HG03521 (cell line): Measurements from ENCODE around the gene CDRT15.
"Not testable (repeated sequence)": the region's sequence is repeated elsewhere in the genome, so short reads cannot be mapped to it uniquely, and the experiment has no call there.

Experiments used
- ATAC-seq: cut with Tn5 transposase; IDR thresholded peaks from one replicate; pipeline ENCODE4 v1.9.1; 2021; ENCODE audit warnings: mild to moderate bottlenecking, moderate library complexity; ENCODE audit not compliant: unreplicated experiment

CDRT15 gene

DNA sequence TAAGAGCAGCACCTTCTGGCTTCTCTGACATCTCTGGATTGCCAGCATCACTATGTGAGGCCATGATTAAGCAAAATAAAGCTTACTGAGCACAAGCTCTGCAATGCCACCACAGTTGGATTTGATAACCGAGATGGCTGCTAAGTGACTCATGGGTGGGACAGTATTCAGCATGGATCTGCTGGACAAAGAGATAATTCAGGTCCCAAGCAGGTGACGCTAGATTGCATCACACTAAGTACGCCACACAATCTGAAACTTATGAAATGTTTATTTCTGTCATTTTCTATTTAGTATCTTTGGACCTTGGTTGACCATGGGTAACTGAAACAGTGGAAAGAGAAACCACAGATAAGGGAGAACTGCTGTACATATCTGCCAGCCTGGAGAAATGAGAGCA, 27.4 kb downstream of the CDRT15 start:
- no peak for ATAC-seq

DNA sequence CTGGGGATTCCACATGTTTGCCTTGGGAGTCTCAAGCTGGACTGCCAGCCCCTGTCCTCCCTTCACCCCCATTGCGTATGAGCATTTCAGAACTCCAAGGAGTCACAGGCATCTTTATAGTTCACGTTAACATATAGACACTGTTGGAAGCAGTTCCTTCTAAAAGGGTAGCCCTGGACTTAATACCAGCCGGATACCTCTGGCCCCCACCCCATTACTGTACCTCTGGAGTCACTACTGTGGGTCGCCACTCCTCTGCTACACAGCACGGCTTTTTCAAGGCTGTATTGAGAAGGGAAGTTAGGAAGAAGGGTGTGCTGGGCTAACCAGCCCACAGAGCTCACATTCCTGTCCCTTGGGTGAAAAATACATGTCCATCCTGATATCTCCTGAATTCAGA, 28.9 kb downstream of the CDRT15 start:
- no peak for ATAC-seq

DNA sequence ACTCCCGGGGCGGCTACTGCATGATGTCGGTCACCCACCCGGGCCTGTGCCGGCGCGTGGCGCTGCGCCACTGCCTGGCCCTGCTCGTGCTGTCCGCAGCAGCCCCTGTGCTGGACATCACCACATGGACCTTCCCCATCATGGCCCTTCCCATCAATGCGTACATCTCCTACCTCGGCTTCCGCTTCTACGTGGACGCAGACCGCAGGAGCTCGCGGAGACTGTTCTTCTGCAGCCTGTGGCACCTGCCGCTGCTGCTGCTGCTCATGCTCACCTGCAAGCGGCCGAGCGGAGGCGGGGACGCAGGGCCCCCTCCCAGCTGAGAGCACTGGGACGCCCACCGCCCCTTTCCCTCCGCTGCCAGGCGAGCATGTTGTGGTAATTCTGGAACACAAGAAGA, 29.8 kb downstream of the CDRT15 start:
- no peak for ATAC-seq

DNA sequence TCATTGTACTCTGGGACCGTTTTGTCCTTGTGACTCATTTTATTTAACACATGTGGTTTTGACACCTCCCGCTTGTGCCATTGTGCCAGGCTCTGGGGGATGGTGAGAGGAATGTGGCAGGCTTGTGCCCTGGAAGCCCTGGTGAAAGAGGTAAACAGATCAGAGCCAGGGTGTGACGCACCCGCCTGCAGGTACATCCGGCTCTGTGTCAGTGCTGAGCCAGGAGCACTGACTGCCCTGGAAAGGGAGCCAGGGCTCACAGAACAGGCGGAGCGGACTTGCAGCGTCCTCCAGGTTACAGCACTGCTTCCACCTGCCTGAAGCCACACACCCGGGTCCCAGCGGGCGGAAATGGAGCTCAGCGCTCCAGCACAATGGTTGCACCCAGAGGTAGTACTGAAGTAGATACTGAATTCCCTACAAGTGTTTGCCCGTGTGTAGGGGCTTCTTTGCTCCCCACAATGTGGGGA, 30.6 kb downstream of the CDRT15 start:
- no peak for ATAC-seq

DNA sequence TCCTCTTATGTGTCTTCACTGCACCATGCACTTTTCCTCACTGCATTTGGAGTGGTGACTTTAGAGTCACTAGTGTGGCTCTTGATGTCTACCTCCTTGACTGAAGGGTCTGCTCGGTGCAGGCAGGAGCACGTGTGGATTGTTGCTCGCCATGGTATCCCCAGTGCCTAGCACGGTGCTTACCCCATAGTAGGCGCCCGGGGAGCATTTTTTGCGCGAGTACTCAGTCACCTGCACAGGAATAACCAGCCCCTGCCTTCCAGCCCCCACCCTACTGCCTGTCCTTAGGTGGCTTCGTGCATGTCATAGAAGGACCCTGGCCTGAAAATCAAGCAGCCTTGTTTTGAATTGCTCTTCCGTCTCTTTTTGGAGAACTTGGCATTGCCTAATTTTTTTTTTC, 31.3 kb downstream of the CDRT15 start:
- ATAC-seq, result no peak

DNA sequence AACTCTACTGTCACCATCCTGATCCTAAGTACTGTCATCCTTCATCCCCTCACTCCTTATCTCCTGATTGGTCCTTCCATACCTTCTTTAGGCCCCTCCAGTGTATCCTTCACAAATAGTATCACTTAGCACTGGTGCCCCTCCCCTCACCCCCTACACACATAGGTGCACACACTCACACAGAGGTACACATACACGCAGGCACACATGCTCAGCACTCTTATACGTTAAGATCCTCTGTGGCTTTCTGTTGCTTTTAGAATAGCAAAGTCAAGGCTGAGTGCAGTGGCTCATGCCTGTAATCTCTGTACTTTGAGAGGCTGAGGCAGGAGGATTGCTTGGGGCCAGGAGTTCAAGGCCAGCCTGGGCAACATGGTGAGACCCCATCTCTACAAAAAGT, 32.1 kb downstream of the CDRT15 start:
- no peak for ATAC-seq

DNA sequence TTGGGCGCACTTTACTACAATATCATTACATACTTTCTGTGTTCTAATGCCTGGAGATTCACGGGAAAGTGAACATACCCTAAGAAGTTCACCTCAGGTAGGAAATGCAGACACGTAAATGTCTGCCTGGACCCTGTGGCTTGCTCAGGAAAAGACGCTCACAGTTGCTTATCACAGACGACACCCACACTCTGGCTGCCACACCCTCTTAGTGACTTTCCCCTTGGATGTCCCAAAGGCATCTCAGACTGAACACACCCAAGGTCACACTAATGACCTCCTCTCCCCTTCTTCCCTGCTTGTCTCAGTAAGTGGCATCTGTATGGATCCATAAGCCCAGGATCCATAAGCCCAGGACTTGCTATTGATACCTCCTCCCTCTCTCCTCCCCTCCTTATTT, 32.6 kb downstream of the CDRT15 start:
- no peak for ATAC-seq

DNA sequence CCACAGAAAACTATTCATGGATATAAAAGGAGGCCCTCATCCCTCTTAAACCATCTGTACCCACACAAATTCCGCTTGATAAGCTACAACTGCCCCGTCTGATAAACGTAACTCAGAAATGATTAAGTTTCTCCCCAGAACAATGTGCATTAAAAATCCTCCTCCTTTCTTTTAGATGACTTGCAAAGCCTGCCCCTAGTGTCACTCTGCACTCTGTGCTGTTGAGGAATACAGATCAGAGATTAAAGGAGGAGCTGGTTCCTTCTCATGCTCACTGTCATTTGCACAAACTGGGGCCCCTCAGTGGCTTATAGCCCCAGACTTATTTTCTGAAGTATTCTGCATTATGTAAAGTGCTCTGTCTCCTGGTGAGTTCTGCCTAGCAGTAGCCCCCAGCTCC, 33.3 kb downstream of the CDRT15 start:
- no peak for ATAC-seq

DNA sequence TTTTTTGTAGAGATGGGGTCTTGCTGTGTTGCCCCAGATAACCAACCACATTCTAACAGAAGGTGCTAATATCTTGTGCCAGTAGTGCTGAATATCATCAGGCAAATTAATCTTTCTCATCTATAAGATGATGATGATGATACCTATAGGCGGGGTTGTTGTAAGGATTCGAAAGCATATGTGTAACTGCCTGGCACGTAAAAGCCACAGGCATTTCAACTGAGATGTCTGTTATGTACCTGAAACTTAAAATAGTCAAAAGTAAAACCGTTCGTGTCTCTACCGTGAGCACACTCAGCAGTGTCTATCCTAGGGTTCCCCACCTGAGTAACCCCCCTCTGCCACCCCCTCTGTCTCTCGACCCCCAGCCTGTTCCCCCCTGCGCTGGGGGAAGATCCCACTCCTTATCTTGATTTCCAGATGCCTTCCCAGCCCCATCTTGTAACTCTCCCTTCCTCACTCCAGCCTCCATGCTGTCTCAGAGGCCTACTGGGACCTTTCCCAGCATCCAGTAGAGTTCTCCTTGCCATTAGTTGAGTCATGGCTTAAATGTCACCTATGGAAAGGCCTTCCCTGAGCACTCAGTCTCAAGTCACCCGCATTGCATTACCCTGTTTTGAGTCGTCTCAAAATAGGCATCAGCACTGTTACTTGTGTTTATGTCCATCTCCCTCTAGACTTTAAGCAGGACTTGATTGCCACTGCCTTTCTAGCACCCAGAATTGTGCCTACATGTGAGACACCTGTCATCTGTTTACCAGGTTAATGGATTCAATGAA, 34.1 kb downstream of the CDRT15 start:
- no peak for ATAC-seq

DNA sequence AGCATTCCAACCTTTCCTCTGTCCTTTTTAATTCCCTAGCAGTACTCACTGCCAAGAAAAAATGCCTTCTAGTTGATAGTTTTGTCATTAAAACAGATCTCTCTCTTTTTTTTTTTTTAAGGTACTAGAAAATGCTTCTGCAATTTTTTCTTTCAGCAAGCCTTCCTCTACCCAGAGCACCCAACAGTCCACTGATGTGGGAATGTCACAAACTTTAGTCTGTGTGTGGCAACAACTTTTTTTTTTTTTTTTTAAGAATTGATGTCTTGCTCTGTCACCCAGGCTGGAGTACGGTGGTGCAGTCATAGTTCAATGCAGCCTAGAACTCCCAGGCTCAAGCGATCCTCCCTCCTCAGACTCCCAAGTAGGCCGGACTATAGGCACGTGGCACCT, 34.7 kb downstream of the CDRT15 start:
- ATAC-seq, result no peak

DNA sequence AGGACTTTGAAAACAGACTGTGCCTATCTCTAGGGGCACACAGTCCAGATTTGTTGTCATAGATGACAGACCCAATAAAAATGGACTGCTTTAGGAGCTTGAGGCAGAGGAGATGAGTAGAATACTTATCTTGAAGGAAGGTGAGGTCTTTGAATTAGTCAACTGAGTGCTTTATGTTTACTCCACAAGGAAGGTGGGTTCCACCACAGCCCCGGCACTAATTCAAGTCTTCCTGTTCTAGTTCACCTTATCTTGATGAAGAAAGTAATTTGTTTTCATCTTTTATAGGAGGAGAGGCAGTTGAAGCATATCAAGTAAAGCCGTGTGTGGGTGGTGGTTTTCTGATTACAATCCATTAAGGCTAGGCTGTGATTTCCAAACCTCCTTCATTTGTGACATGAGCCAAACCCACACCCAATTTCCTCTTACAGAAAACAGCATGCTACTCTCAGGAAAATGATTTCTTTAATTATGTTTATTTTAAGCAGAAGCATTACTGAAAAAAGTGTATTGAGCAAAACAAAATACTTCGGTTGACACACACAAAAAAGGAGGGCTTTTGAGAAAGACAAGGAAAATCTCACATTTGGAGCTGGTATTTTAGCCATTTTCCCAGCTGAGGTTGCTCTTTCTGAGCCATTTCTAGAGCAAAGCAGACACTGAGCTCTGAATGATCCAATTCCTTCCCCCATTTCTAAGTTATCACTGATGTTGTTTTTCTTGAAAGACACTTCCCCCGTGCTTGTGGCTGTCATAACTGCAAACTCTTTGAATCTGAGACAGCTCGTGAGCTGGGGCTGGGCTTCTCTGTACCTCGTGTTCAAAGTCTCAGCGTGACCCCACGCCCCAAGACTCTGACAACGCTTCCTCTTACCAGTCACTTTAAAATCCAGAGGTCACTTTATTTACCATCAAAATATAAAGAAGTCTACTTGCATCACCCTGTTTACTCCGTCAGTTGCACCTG, 35.4 kb downstream of the CDRT15 start:
- no peak for ATAC-seq

DNA sequence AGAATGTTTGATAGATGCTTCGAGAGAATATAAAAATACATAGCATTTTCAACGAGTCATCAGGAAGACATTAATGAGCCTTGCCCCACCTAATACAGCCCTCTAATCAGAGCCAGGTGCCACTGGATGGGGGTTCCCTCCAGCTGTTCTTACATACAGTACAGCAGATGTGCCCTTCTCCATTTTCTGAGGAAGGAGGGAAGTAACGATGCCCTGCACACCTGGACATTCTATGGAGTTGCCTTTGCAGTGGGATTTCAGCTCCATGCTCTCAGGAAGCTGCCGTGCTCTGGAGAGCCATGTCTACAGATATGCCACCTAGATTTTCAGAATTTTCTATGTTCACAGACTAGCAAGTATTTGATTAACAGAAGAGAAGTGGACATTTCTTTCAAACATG, 36.3 kb downstream of the CDRT15 start:
- ATAC-seq, result no peak

DNA sequence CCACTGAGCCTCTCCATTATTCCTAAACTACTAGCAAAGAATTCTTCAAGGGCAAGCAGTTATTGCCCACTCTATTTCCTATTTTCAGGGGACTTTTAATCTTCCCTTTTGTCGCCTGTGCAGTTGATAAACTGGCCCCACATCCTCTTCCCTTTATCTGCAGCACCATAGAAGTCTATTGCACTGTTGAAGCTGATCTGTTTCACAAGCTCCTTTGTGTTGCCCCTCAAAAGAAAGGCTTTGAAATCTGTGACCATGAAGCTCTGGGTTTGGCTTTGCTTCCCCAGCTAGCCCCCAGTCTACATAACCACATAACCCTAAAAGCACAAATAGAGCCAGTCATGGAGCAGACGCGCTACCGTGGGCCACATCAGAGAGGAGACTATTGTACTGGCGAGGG, 37.1 kb downstream of the CDRT15 start:
- no peak for ATAC-seq

DNA sequence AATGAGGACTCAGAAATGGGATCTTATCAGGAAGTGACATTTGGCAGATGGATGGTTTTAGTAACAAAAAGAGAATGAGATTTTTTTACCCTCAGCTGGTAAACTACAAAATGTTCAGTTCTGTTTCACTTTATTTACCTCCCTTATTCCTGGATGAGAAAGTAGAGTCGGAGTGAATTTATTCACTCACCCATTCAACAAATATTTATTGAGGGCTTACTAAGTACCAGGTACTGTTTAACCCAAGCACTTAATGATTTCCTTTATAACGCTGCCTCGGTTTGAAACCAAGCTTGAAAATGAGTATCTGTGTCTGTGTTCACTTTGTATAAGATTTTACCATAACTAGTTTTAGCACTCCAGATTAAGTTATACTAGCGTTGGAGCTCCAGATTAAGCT, 38.1 kb downstream of the CDRT15 start:
- ATAC-seq, result no peak

DNA sequence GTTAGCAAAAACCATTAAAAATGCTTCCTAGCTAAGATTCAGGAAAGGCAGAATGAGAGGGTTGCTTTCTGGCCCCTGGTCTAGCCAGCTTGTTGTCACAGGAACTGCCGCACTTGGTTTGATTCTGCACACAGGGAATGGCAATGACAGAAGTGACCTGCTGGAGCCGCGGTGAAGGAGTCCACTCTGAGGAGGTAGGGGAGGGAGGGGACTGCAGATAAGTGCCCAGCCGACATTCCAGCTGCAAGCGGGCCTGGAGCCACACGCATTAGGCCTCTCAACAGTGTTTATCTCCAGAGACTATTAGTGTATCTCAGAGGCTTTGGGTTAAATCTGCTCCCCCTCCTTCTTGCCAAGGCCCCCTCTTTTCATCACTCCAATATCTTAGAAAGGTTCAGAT, 38.6 kb downstream of the CDRT15 start:
- no peak for ATAC-seq

DNA sequence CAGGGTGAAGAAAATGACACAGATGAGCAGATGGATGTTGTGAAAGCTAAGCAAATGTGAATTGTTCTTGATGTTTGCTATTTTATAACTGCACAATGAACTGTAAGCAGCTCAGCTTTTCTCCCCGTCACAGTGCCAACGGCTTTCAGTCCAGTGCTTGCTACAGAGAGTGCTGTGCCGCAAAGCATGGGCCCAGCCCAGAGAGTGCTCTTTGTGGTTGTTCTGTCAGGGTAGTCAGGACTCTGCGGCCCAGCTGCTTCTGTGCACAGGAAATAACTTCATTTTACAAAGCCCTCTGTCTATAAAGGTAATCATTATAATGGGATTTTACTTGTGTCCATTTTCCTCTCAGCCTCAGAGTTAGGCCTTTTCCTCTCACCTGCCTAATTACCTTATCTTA, 39.1 kb downstream of the CDRT15 start:
- no peak for ATAC-seq

DNA sequence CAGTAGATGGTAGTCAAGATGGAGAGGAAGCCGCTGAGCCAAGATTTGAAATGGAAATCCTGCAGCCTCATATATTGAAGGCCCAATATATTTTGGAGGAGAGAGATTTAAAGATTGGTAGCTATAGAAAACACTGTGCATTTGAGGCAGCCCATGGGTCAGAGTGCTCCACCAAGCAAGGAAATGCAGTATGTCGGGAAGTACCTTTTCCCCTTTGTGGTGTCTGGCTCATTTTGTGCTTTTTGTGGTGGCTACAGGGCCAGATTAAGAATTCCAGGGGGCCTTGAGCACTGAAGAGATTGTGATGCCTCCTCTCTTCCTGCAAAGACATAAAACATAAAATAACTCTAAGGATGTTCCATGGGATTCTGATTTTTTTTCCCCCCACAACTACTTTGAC, 39.6 kb downstream of the CDRT15 start:
- no peak for ATAC-seq

DNA sequence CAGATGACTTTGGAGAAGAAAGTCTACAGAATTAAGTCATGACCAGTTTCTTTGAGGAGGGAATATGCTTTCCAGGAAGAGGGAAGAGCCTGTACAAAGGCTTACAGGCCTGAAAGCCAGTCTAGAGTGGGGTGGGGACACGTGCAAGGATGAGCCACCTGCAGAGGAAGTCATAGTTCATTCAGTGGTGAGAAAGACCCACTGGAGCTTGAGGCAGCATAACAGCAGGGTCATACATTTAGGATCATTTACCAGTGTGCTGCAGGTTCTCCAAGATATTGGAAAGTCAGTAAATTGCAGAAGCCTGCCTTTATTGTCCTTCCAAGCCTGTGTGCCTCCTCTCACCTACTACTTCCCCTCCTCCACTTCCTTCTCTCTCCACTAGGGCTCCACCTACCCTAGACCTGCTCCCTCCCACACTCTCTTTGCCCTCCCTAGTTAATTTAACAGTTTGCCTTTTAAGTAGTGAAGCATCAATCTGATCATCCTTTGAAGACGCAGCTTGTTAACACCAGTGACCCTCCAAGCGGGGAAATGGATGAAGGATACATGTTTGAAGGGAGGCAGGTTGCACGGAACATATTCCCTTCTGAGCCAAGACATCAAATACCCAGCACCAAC, 40.2 kb downstream of the CDRT15 start:
- no peak for ATAC-seq

DNA sequence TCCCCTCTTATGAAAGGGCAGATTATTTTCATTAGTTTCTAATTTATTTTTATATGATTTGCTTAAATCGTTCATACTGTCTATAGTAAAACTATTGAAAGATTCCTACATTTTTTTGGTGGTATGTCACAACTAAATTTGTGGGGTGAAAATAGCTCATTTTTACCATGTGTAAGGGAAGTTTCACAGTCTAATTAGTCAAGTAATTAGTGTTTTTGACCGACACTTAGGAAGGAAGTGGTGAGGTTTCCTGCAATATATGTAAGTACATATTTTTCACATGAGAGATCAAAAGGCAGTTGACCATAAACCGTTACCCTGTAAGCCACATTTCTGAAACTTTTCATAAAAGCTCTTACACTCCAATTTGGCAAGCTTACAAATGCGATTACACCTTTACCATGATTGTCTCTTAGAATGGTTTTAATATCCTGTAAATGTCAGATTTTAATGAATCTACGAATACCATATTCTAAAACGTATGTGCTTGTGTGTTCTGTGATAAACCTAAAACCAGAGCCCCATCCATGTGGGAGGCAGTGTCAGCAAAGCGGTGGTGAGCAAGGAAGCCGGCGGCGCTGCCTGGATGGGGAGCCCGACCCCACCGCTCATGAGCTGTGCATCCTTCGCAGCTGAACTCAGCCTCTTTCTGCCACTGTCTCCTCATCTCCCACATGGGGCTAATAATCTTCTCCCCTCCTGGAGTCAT, 43.9 kb downstream of the CDRT15 start:
- not testable (repeated sequence) for ATAC-seq

DNA sequence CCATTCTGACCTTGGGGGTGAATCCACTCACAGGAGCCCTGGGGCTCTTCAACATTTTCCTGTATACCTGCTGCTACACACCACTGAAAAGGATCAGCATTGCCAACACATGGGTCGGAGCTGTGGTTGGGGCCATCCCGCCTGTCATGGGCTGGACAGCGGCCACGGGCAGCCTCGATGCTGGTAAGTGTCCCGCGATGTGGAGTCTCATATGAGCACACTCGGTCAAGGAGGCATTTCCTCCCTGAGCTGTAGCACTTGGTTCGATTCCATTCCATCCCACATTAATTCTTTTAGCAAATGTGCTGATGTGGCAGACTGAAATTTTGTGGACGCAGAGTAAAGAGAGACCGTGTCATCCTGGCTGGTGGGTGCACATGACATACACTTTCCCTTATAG, 44.6 kb downstream of the CDRT15 start:
- not testable (repeated sequence) for ATAC-seq

DNA sequence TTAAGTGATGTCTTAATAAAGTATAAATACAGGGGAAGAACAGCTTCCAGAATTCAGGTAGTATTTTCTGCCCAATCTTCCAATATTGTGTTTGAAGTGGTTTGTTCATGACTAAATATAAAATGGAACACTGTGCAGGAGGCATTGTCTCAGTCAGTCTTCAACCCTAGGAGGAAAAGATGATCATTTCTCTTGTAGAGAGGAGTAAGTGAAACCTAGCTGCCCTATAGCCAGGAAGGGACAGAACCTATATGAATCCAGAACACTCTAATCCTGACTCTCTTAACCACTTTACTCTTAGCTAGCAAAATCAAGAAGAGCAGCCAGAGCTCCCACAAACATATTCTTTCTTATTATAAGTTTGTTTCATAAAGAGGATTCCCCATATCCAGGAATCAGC, 45.2 kb downstream of the CDRT15 start:
- not testable (repeated sequence) for ATAC-seq
